DND-41 (cell line): Measurements from ENCODE around the gene PRMT6.

Experiments used
- EZH2 ChIP-seq: IDR thresholded peaks from 3 replicates; pipeline ENCODE4 v1.6.1; 2012; ENCODE audit warnings: borderline replicate concordance, low read depth, mild to moderate bottlenecking, moderate library complexity, low read length, inconsistent platforms; ENCODE audit not compliant: severe bottlenecking
- TF ChIP-seq, protein P1 (sequence below): IDR thresholded peaks from 2 replicates; pipeline ENCODE4 v1.5.1; 2012; ENCODE audit warnings: borderline replicate concordance, low read length, moderate library complexity, mild to moderate bottlenecking; ENCODE audit not compliant: poor library complexity, severe bottlenecking; ENCODE audit errors: extremely low read depth

GRCh38 chr1:107073493-107073892 lies 17.0 kb downstream of the PRMT6 start:
- TF ChIP-seq, protein P1, sequence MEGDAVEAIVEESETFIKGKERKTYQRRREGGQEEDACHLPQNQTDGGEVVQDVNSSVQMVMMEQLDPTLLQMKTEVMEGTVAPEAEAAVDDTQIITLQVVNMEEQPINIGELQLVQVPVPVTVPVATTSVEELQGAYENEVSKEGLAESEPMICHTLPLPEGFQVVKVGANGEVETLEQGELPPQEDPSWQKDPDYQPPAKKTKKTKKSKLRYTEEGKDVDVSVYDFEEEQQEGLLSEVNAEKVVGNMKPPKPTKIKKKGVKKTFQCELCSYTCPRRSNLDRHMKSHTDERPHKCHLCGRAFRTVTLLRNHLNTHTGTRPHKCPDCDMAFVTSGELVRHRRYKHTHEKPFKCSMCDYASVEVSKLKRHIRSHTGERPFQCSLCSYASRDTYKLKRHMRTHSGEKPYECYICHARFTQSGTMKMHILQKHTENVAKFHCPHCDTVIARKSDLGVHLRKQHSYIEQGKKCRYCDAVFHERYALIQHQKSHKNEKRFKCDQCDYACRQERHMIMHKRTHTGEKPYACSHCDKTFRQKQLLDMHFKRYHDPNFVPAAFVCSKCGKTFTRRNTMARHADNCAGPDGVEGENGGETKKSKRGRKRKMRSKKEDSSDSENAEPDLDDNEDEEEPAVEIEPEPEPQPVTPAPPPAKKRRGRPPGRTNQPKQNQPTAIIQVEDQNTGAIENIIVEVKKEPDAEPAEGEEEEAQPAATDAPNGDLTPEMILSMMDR: no peak
- TF ChIP-seq EZH2: no peak
